Pons (tissue), 1 donor: ENCODE measurements around the gene NPPC.
A peak's percentile ranks its signal among the peaks of the same experiment; 100 is the strongest.

Source experiments
- DNase-seq: peaks from one replicate; pipeline ENCODE4 v3.0.0-alpha.2; 2016; ENCODE audit warnings: low spot score

NPPC gene

DNA sequence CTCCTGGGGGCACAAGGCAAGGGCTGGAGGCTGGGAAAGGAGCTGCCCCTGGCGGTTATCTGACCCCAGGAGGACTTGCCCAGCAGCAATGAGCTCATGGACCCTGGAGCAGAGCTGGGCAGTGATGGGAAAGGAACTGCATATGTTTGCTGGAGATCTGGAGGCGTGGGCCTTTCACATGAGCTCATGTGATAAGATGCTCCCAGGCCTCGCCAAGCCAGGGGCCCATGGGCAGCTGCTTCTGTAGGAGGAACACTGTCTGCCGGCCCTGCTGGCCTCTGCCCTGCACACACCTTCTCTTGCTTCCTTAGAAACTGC lies 9.0 kb upstream of the NPPC start:
- no peak for DNase-seq

DNA sequence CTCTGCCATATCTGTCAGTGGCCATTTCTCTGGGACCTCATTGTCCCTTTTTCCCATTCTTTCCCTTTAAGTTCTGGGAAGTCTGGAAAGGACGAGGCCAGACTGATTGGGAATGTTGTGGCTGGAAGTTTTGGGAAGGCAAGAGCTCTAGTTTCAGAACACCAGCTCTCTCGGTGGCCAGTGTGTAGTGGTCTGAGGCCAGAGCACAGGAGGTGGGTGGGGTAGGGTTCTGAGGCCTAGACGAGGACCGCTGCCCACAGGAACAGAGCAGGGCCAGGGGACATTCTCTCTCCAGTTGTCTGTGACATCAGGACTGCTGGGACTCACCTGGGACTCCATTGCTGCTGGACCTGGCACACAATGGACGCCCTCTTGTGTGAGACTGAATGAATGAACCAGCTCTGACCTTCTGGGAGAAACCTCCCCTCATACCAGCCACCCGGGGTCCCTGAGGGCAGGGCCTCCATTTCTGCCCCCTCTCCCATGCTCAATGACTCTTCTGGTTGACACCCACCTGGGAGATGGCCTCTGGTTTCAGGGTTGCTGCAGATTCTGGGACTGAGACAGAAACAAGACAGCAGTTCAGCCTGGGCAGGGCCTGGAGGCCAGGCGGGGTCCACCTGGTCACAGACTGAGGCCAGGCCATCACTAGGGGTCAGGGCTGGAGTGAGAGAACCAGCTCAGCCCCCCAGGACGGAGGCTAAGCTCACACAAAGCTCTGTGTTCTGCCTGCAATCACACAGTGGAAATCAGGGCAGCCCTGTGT lies 8.4 kb upstream of the NPPC start:
- DNase-seq: no peak

DNA sequence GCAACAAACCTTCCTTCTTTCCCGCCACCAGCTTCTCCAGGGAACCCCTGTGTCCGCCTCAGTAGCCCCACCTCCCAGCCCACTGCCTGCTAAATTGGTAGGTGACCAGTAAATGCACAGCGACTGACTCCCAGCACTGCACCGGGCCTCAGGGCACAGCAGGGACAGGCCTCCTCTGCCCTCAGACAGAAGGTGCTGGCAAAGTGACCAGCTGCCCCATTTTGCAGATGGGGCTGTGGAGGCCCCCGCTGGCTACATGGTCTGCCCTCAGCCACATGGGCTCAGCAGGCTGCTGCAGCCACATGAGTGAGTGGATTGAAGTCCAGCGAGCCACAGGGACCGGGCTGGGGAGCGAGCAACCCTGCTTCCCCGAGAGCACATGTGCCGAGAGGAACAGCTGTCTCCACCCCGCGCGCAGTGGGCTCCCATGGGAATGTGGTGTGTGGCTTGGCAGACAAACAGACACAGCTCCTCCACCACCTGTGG lies 7.8 kb upstream of the NPPC start:
- DNase-seq: no peak

DNA sequence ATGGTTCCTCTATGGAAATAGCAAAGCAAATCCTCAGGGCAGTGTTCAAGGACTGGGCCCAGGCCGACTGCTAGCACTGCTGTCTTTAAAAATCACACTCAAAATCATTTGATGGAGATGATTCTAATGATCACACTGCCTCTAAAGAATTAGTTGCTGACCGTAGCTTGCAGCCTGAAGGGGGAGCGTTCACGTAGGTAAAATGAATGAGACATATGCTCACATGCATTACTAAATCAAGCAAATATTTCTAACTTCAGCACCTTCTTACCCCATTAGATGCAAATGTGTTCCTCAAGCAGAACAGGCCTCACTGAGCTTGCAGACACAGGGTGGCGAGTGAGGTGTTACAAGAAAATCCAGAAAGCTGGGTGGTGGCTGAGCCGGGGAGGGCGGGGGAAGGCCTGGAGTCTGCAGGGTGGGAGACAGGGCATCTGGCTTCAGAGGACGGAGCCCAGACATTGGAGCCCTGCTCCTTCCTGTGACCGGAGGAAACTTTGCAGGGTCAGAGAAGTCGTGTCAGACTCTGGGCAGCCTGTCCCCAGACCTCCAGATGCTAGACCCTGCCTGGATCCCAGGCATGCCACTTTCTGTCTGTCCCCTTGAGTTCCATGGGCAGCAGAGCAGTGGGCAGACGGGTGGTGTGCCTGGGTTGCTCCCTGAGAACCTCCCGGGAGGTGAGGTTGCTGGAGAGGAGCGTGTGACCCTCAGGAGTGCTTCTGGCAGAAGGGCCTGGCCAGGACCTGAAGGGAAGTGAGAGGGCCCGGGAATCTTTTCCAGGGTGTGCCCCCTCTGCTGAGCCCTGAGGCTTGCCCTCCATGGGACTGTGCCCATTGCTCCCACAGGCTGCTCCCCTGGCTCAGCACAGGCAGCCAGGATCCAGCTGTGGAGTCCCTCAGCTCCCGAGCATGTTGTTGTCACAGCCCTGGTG lies 7.1 kb upstream of the NPPC start:
- DNase-seq: no peak

DNA sequence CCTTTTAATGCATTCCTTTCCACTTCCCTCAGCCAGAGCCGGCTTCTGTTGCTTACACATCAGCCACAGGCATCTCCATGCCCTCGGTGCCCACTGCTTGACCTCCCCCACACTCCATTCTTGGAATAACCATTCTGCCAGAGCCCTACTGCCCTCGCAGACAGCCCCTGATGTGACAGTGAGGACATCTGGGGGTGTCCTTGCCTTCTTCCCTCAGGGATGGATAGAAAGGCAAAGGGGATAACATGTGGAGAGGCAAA lies 6.4 kb upstream of the NPPC start:
- DNase-seq: no peak

DNA sequence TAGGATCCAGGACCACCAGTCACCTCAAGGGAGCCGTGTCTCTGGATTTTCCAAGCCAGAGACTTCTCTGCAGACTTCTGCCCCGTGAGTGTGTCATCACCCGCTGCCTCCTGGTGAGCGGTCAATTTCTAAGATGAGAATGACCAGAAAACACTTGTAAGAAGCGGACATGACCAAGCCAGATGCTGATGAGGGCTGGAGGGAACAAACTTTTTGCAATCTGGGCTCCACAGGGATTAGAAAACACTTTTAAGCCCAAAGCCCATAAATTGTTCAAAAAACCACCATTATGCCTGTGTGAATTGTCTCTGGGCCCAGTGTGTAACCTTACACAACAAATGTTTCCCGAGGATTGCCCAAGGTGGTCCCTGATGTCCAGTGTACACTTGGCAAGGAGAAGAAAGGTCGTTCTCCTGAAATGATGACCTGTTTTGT lies 5.3 kb upstream of the NPPC start:
- no peak for DNase-seq

DNA sequence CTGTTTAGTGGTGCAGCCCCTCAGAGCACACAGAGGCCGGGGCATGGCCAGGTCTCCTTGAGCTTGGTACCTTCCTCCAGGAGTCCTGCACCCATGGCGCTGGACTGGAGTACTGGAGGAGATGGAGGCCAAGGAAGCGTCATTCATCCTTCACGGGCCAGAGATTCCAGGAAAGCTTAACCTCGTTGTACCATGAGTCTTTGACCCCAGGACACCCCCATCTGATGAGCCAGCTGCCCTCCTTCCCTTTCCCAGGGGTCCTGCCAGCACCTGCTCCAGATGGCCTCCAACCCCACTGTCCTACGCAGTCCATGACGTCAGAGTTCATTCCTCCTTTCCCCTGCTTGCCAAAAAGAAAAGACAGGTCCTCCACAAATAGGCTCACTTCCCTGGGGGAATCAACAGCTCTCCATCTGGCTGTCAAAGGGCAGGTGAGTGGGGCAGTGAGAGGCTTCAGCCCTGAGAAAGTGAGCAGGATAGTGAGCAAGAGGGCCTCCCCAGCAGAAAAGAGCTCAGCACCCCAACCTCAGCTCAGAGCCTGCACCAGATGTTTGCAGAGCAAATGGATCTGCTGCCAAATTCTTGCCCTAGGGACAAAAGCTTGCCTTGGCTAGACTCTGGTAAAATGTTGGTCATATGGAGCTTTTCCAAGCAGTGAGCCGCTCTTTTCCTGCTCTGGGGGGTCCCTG lies 4.5 kb upstream of the NPPC start:
- DNase-seq: no peak

DNA sequence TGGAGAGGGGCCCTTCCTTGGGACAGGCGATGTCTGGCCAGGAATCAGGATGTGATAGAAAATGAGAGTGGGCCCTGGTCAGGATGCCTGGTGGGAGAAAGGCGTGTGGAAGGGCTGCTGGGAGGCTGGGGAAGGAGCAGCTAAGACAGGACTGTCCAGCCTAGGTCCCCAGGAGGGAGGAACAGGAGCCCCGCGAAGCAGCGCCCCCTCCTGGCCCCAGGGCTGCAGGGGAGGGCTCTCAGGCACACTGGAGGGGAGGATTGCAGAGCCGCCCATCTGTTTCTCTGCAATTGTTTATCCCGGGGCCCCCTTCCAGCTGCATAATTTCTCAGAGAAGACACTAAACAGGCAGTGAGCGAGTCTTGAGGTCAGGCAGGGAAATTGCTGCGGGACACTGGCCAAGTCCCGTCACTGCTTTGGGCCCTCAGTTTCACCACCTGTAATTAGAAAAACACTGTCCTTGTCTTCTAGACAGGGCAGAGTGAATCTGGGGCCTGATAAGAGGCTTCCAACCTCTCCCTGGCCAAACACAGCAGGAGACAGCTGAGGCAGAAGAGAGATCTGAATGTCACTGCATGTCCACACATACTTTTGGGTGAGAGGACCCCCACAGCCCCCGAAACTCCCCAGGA lies 3.9 kb upstream of the NPPC start:
- no peak for DNase-seq

DNA sequence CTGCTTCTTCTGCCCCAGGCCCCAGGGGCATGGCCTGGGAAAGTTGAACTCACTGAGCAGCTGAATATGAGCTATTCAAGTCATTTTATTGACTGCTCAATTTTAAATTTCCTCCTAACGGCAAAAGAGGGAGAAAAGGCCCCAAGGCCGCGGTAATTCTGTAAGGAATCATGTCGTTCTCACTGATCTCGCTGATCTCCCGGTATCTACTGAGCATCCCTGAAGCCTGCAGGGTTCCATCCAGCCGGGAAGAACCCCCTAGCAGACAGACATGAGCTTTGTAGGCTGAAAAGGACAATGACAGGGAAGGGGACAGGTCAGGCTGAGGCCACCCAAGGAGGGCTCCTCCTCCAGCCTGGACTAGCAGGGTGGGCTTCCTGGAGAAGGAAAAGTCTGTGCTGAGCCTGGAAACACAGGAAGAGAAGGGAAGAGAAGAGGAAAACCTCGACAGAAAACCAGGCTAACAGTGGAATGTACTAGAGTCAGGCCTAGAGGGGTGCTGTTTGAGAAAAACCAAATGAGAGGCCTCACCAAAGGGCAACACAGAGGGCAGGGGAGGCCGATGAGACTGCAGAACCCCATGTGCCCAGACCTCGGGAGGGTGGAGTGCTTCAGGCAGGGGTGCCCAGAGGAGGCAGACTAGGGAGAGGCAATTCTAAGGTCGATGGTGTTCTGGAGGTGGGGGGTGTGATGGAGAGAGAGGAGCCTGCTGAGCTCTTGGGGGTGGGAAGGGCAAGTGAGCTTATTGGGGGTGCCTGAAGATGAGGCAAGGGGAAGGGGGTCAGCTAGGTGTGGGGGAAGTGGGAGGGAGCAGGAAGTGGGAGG lies 2.9 kb upstream of the NPPC start:
- no peak for DNase-seq

DNA sequence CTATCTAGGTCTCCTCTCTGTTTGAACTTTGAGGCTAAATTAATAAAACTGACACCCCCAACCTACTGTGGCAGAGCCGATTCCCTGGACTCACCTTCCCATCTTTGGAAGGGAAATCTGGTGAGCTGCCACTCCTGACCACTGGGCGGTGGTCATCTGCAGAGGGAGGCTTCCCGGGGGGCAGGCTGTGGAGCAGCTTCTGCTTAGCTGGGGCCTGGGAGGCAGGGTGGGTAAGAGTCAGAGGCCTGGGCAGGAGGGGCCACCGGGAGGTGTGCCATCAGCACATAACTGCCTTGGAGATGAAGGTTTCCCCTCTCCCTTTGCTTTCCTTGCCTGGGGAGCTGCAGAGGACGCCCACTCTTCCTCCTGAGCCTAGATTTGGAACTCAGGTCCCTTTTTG lies 2.3 kb upstream of the NPPC start:
- no peak for DNase-seq

DNA sequence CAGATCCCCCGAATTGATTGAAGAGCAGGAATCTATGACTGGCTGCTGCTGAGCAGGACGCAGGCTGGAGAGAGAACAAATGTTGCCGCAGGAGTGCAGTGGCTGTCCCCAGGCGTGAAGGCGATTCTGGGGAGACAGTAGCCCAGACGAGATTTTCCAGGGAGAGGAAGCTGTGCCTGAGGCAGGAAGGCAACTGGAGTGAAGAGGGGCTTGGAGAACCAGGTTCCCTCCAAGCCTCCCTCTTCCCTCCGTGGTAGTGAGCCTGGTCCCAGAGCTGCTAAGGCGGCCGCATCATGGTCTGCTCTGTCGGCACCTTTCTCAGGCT lies 1.3 kb upstream of the NPPC start:
- DNase-seq: no peak

DNA sequence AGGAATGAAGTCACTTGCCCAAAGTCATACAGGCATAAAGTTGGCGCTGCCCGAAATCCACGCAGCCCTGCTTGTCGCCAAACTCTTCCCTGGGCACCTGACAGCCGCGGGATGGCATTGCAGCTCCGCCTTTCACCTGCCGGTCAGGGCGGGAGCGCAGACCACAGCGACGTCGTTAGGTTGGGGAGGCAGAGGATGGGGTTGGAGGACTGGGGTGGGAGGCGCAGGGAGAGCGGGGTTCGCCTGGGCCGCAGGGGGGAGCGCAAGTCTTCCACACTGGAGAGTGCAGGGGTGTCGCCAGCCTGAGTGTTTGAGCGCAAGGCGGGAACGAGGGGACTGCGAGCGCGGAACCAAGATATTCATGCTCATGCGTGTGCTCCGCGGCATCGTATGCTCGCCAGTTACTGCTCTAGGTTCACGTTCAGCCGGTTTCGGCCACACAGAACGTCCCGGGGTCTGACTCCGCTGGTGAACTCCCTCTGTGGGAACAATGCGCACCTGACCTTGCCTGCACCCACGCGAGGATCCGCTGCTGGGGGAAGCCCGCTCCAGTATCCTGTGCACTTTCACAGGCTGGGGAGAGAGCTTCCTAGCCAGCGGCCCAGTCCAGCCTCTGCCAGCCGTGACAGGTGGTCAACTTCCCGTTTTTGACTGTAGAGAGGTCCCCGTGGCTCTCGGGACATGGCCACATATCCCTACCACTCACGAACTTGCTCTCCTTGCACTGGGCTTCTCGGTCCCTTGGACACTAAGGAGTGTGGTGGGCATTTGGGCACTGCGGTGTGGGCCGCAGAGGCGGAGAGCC lies 767 bp upstream of the NPPC start:
- peak; percentile 15 for DNase-seq

DNA sequence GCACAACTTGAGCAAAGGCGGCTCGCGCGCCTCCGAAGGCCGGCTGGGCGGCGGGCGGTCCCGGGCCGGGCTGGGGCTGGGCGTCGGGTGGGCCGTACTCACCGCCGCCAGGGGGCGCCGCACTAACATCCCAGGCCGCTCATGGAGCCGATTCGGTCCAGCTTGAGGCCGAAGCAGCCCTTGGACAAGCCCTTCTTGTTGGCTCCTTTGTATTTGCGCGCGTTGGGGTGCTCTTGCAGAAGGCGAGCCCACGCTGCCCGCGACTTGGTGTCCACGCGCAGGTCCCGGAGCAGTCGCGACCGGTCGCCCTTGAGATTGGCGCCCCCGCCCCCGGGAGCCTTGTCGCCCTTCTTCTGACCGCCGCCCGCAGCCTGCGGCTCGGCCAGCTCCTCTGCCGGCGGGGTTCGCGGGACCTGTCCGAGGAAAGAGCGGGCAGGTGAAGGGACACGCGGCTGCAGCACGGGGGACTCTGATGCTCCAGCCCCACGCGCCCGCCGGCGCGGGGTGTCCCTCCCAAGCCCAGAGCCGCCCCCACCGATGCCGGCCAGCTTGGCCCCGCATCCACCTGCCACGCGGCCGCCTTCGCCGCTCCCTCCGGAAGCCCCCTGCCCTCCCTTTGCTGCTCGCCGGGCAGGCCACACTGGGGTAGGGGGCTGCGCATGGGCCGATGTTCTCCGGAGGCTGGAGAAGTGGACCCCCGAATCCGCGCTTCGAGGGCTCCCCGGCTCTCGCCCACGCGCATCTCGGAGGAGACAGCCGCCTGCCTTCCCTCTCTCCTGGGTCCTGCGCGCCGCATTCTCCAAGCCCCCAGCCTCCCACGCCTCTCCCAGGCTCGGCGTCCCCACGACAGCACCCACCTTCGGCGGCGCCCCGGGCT lies 655 bp downstream of the NPPC start:
- DNase-seq: peak; percentile 82

DNA sequence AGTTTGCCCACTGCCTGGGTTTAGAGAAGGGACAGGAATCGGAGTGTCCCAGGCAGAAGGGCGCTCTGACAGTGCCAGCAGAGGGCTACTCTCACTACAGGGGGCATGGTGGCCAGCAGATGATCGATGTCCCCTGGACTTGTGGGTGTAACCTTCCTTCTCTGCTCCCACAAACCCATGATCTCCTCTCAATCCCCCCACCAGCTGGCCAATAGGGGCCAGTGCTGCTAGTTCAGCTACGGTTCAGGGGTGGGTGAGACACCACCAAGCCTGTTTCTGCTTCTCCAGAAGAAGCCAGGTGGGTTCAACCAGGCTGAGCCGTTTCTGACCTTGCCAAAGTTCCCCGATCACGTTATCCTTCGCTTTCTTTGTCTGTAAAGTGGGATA lies 1.3 kb downstream of the NPPC start:
- DNase-seq: no peak

DNA sequence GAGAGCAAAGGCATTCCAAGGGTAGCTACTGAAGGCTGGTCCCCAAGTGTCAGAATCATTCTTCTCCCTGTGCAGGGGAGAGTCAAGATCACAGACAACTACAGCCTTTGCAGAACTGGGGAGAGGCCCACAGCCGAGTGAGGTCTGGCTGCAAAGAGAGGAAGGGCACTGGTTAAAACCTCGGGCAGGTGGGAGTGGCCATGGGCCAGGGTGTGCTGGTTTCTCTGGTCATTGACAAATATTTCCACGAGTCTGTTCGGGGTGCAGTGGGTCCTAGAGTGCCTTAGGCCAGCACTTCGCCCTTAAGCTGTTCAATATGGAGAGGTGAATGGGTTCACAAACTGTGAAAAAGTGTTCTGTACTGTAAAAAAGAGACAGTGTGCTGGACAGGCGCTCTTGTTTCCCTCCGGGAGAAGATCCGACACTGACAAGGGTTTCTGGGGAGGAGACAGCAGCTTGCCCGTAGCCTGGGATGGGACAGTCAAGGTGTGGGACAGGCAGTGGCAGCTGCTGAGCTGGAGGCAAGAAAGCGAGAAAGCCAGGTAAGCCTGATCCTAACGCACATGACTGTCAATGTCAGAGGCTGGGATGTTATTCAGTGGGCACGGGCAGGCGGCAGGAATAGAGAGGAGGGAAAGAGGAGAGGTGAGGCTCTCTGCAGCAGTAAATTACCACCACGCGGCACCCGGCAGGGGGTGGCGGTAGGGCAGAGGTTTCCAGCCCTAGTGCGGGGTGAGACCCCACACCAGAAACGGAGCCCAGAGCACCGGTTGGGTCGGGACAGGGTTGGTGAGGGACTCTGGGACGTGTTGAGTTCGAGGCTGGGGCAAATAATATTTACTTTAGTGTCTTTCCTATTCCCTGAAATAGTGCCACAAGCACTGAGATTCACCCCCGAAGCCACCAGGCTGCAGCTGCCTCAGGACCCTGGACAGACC lies 2.0 kb downstream of the NPPC start:
- DNase-seq: no peak

DNA sequence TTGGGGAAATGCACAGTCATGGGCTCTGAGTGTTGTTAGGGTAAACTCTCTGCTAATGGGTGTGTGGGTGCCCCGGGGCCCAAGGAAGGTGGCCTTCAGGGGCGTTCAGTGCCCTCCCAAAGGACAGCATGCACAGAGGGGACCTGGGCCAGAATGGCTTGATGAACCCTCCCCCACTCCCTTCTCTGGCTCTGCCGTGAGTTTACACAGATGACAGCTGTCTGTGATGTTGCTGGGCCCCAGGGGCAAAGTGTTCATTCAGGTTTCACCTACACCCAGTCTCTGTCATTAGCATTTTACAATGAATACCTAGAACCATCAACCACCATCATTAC lies 3.2 kb downstream of the NPPC start:
- DNase-seq: no peak

DNA sequence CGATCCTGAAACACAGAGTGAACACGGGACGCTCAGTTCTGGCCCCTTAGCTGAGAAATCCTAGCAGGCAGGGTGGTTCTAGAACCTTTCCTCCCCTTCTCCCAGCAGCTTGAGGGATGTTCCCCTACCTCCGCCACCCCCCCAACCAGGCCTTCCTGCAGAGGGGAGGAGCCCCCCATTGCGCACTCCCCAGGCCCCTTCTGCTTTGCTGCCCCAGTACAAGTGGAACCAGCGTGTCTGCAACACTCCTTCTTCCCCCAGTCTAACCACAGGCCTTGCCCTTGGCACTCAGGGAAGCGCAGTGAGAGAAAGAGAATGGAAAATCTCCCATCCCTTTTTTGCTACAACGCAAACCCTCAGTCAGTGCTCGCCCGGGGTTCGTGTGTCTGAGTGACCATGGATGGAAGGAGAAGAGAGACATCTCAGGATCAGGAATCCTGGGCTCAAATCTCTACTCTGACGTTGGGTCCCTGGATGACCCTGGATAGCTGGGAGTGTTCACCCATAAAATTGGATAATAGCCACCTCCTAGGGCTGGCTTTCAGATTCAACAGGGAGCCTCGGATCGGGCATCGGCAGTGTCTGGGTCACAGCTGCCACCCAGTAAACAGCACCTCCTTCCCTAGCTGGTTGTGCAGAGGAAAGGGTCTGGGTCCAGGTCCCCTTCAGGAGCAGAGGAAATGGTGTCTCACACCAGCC lies 3.7 kb downstream of the NPPC start:
- no peak for DNase-seq

DNA sequence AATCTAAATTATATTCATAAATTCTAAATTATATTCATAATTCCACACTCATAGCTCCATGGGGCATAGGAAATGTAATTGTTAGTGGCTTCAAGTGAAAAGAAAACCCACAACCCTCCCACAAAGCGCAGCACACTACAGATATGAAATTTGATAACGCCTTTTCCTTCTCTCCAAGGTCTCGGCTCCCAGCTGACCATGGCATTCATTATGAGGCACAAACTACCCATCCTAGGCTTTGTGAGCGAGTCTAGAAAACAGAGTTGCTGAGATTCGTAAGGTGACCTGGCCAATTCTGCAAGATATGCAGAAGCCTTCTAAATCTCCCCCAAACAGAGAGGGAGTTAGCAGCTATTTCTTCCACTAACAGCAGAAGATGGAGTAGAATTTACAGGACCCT lies 5.4 kb downstream of the NPPC start:
- DNase-seq: no peak
